GM18870 (cell line): ENCODE measurements around the gene IRX3.

ENCODE experiments used
- ATAC-seq: cut with Tn5 transposase; IDR thresholded peaks from one replicate; pipeline ENCODE4 v1.9.1; 2021; ENCODE audit warnings: moderate library complexity; ENCODE audit not compliant: unreplicated experiment

Gene IRX3

GRCh38 chr16:54291656-54292487, 5.3 kb upstream of the IRX3 start:
- ATAC-seq, result no peak

GRCh38 chr16:54290833-54291655, 4.5 kb upstream of the IRX3 start:
- no peak for ATAC-seq

GRCh38 chr16:54289945-54290832, 3.6 kb upstream of the IRX3 start:
- ATAC-seq, result no peak

- ATAC-seq, result no peak
Measured at GRCh38 chr16:54289242-54289944, 2.8 kb upstream of the IRX3 start.

- ATAC-seq, result no peak
Measured at GRCh38 chr16:54288835-54289241, 2.3 kb upstream of the IRX3 start.

GRCh38 chr16:54288030-54288834, 1.6 kb upstream of the IRX3 start:
- ATAC-seq, result no peak

- ATAC-seq, result no peak
Measured at GRCh38 chr16:54287131-54288029, 793 bp upstream of the IRX3 start.

GRCh38 chr16:54286090-54286365, 559 bp downstream of the IRX3 start:
- no peak for ATAC-seq

- no peak for ATAC-seq
Measured at GRCh38 chr16:54285414-54286089, 1.0 kb downstream of the IRX3 start.

- no peak for ATAC-seq
Measured at GRCh38 chr16:54284931-54285413, 1.6 kb downstream of the IRX3 start.

GRCh38 chr16:54284319-54284930, 2.2 kb downstream of the IRX3 start:
- ATAC-seq, result no peak

GRCh38 chr16:54283725-54284318, 2.8 kb downstream of the IRX3 start:
- no peak for ATAC-seq

- no peak for ATAC-seq
Measured at GRCh38 chr16:54282928-54283724, 3.5 kb downstream of the IRX3 start.

- no peak for ATAC-seq
Measured at GRCh38 chr16:54282202-54282927, 4.2 kb downstream of the IRX3 start.

GRCh38 chr16:54281535-54282201, 4.9 kb downstream of the IRX3 start:
- ATAC-seq, result no peak
